Activated CD8-positive, alpha-beta memory T cell treated with anti-CD3 and anti-CD28 coated beads, Interleukin-2, amount 50 U/mL, for 4 hours (primary cell): ENCODE results near the gene LRMDA.

ENCODE experiments used
- DNase-seq: peaks from one replicate; pipeline ENCODE4 v3.0.0-alpha.2; 2020

Gene LRMDA

DNA sequence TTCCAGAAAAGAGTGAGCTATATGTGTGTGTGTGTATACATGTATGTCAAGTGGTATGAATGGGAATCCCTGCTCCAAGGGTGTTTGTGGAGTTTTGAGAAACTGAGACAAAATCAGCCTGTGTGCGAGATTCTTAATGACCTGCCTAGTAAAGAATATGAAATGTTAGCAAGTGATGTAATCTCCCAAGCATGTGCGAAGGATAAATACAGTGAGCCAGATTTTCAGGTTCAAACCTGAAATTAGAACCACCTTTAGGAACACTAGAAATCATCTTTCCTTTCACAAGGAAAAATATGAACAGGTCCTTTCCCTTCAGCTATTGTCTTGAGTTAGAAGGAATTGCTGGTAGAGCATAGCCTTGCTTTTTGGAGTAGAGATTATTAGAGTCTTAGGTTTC lies 457.6 kb downstream of the LRMDA start:
- no peak for DNase-seq

DNA sequence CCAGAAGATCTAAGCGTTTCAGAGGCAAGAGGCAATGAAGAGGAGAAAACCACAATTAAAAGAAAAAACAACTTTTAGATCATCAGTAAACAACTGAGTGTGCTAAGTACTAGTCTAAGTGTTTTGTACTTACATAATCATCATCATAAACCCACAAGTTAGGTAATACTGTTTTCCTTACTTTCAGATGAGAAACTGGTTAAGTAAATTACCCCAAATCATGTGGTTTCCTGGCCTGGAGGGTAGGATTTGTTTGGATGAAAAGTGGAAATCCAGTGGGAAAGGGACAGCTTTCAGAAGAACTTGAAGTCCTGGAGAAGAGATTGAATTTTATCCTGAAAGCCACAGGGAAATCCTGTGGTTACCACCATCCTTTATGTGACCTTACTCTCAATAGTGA lies 463.3 kb downstream of the LRMDA start:
- no peak for DNase-seq

DNA sequence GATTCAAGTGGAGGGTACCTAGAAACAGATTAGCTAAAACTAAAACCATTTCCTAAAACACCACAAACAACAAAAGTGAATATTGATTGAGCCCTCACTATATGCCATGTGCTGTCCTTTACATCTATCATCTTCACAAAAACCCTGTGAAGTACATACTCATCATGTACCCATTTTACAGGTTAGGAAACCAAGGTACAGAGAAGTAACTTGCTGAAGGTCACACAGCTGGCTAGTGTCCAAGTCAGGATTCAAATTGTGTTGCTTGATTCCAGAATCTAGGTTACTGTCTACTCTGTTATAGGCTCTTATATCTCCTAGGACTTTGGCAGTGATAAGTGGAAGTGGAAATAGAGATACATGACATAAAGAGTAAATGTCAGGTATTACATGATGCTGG lies 463.8 kb downstream of the LRMDA start:
- no peak for DNase-seq

DNA sequence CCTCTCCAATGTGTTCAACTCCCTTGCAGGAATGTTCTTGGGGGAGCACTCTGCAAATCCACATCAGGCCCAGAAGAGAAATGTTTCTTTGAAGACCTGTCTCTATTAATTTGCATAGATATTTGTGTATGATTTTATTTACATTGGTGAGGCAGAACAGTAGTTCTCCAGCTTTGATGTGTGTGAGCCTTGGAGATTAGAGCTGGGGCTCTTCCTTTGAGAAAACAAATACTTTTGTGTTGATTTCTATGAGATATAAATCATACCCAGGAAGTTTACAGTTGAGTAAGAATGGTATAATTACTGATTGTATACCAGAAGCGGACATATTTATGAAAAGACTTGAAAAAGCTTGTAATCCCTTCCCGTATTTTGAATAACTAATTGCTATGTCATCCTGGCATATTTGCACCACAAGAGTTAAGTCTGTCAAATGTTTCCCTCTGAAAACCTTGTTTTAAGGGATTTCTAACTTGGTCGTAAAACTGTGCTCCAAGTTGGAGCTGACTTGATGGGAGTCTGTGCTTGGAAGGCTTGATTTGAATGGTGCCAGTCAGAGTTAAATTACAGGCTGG lies 468.5 kb downstream of the LRMDA start:
- no peak for DNase-seq

DNA sequence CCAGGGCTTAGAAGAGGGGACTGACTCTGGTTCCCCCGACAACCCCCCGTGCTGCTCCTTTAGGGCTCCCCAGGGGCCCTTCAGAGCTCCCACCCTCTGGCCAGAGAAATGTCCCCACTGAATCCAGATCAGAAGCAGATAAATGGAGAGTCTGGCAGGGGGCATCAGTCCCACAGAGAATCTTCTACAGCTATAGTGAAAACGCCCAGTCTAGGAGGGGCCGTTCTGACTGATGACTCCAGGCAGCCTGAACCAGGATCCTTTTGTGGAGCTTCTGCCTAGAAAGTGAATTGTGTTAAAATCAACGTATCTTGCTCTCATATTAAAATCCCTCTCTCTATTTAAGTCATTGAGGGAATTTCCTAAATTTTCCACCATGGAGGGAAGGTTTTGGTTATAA lies 471.4 kb downstream of the LRMDA start:
- no peak for DNase-seq

DNA sequence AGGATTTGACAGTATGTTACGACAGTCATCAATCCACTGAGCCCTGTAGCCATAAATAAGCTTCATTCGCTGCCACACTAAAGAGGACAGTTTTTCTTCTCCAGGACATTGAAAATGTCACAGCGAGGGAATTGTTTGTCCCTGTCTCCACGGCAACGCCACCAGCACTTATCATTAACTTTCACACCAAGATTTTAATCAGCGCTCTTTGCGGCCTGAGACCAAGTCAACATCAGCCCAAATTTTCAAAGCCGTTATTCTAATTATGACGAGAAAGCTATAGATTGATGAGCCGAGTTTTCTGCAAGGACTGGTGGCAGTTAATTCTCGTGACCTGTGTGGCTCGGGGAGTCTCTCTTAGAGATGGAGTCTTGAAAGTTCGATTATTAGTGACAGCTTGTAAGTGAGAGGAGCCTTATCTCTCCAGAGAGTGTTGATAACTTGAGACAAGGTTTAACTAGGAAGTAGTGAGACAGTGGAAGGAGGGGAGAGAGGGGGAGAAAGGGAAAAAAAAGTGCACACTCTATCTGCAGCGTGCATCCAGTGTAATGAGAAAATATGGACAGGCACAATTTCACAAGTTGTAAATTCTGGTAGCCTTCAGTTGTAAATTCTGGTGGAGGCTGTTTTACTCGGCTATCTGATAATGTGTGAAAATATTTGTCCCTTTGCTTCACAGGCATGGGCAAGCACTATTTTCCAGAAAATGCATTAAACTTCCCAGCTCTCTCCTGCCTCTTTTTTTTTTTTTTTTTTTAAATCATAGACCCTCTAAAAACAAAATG lies 473.3 kb downstream of the LRMDA start:
- no peak for DNase-seq

DNA sequence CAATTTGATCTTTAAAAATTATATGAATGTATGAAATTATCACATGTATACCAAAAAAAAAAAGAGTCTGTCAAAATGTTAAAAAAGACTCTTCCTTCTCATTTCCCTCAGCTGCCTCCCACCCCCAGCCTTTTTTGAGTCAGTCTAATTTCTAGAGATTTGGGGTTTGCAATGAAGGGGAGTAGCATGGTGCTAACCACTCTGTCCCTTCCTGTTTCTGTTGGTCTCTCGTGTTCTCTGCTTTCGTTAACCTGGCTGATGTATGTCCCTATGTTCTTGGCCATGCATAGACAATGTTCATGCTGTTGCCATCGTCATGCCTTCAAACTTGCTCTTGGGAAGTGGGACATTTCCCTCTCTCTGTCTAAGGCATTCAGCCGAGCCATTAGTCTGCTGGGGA lies 474.1 kb downstream of the LRMDA start:
- DNase-seq: no peak

DNA sequence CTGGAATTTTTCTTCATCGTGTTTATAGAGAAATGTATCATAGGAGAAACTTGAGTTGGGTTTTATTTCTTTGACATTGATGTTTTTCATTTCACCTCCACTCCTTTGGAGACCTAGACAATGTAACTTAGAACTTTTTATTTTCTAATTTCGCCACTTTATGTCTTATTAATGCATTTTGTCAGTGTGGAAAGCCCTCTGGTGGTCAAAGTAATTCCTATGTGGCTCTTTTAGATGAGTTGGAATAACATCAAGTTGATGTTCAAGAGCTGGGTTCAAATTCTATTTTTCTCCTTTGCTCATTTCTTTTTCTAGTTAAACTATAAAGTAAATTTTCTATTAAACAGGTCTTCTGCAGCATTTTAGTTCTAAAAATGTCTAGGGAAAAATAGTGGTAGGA lies 478.6 kb downstream of the LRMDA start:
- no peak for DNase-seq

DNA sequence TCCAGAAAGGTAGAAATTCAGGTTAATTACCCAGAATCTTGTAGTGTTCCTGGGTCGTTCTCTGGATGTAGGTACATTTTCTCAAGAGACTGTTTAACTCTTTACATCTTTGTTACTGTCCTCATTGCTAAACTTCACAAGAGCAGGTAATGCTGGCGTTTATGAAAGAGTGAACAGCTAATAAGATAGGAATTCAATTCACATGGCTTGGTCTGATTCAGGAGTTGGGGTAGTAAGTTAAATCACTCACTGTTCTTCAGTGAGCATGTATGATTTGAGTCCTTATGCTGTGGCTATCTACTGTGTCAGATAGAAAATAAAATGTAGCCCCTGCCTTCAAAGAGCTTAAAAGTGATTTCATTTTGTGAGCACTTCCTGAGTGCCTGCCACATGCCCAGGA lies 480.0 kb downstream of the LRMDA start:
- DNase-seq: no peak

DNA sequence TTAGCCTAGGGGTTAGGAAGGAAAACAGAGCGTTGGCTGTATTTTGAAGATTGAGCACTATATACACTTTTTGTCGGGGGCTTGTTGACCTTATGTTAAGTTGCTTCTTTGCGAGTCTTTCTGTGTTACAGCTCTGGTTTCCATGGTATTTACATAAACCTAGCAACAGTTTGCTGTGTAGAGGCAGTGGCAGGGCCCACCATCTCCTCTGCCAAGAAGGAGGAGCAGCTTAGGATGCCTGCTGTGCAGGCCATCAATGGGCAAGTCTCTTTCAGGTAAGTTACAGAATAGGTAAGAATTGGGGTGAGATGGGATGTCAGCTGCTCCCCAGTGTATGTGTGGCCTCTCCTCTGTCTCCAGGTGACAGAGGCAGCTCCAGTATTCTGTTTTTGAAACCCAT lies 485.5 kb downstream of the LRMDA start:
- no peak for DNase-seq

DNA sequence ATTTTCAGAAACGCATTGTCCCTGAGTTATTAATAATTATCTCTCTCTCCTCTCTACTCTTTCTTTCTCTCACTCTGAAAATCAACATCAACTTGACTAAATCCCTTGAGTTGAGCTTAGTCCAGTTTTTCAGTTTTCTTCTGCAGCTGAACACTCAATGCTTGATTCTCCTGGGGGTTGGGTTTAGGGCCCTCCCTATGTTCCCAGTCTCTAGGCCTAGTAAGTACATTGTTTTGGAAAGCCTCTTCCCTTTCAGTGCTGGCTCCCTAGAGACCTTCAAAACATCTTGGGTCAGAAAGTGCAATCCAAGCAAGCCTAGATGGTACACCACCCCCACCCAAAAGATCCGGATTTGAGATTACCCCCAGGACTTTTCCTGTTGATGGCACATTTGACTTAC lies 488.5 kb downstream of the LRMDA start:
- no peak for DNase-seq

DNA sequence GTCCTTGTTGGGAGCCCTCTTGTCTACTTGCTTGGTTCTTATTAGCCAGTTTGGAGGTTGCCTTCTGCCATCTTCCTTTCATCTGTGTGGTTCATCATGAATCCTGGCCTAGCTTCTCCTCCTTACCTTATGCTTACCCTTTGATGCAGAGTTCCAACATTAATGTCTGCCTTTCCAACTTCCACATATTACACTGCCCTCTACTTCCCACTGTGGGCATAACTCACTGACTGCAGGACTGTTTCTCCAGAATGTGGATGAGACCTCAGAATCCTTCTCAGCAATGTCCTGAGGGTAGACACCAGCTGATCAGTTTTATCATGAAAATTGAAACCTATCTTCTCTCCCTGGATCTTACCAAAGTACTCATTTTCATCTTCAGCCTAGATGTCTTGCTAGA lies 491.0 kb downstream of the LRMDA start:
- no peak for DNase-seq

DNA sequence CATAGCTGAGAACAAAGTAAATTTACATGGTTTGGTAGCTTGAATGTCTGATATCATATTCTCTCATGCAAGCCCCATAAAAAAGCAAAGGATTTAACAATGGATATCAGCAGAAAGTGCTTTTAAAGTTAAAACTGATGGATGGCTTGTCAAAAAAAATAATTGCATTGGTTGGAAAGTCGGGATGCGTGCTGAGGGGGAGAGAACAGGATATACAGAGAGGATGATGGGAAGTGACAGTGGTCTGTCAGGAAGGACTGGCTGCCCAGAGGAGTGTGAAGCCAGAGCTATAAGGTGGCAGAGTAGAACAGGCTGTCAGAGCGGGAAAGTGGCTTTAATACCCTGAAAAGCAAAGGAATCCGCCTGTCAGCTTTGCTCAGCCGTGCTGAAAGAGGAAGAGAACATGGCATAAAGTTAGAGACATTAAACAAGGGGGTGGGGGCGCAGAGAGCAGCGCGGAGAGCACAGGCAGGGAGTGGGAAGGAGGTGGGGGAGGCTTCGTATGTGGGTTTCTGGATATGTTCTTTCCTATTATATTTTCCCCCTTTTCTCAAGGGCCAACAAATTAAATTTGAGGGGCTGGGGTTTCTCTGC lies 493.0 kb downstream of the LRMDA start:
- no peak for DNase-seq

DNA sequence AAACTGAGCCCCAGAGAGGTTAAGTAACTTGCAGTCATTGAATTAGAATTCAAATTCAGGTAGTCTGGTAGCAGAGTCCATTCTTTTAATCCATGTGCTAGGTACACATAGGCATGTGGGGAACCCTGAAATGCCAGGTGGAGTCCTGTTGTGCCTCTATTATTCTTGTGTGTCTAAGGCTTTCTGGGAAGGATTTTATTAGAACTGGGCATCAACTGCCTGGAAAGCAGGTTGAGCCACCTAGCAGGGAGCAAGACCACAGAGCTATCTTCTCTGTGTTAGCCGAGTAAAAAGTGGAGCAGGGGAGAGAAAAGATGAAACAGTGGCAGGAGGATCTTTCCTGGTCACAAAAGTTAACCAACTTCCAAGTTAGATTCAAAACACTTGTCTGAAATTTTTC lies 494.6 kb downstream of the LRMDA start:
- no peak for DNase-seq

DNA sequence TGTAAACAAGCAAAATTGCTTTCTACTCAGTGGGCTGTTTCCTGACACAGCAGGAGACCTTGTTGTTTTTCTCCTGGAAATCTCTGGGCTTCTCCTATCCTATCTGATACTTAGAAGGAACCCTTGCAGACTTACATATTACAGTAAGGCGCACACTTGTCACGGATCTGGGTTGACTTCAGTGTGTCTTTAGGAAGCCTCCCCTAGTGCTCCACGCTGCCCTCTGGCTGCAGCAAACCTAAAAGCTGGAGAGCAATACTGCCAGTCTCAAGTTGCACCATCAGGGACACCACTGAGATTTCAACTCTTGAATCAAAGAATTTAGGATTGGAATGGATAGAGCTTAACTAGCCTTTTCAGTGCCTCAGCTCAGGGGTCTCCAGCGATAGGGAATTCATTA lies 495.3 kb downstream of the LRMDA start:
- DNase-seq: no peak

DNA sequence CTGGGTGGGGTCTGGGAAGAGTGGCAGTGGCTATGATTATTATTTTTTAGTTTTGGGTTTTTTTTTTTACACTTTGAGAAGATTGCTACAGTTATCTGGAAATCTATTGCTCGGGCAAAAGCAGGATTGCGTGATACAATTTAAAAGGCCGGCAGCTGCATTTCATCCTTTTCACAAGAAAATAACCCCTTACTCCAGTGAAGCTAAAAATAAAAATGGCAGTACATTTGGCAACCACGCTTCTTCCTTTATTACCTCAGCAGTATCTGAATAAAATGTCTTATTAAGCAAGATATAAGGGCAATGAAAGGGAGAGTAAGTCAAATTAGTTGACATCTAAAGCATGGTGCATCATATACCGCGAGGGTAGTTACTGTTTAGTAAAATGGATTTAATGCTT lies 496.8 kb downstream of the LRMDA start:
- DNase-seq: no peak

DNA sequence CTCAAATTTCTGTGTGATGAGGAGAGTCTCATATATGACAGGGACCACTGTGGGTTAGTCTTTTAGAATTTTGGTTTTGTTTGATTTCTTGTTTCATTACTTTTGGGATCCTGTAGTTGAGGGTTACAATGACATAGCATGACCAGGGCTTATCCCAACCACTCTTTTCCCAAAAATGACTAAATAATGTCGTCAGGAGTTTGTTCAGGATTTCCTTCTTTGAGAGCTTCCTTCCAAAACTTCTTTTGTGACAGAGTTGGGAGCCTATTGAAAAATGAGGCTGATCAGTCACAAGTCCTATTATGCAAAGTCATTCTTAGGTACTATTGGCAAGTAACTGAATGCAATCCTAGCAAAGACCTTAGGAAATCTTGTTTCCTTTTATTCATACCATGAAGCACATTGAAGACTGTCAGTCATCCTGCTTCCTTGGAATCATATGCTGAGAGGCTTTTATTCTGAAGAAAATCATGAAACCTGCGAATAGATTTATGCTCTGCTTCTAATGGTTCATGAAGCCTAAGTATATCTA lies 498.3 kb downstream of the LRMDA start:
- DNase-seq: no peak

DNA sequence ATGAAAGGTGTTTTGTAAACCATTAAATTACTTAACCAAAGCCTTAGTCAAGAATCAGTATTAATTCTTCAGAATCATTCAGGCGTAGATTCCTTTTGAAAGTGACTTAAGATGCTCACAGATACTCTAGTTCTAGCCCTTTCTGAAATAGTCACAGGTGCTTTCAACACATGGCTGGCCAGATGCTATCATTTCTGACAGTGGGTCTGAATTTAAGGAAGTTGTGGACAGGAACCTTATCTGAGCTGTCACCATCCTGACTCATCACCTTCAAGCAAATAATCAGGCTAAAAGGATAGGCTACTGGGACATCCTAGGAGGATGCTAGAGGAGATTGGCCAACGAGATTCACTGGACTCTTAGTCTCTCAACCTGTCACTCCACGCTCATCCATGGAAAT lies 501.5 kb downstream of the LRMDA start:
- DNase-seq: no peak

DNA sequence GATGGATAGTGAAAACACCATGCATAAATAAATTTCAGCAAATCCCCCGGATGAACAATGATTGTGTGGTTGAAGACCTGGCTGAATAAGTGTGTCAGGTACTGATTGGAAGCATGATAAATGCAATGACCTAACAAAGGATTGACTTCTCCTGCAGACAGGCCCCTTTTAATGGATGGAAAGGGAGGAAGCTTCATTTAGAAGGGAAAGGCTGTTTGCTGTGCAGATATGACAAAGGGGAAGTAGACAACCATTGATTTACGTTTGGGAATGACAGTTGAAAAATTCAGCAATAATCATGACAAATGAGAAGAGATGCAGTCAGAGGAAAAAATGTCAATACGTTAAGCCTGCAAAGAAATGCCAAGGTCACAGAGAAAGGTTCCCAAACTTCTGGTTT lies 503.8 kb downstream of the LRMDA start:
- DNase-seq: no peak

DNA sequence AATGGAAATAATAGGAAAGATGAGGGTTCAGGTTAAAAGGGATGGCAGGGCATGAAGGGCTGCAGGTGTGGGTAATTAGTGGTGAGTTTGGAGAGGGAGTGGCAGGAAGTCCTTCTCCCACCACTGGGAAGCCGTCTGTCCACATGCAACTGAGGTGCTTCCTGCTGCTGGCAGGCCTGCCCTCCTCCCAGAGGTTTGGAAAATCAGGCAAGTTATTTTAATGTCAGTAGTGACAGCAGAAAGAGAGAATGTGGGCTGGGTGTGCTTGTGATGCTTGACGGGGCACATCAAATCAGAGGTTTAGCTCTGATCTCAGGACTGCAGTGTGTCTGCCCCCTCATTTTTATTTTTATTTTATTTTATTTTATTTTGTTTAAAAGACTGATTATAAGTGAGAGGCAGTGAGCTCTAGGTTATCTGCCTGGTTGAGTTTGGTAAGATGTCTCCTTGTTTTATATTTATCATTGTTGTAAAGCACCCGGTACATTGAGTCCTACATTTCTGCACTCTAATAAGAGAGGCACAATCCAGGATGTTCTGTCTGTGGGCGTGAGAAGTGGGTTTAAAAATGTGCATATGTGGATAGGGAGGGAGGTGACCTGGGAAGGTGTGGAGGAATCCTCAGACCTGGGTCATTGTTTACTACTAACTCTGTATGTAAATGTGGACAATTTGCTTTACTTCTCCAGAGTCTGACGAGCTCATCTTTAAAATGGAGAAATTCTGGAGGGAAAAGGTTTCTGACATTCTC lies 504.4 kb downstream of the LRMDA start:
- no peak for DNase-seq

DNA sequence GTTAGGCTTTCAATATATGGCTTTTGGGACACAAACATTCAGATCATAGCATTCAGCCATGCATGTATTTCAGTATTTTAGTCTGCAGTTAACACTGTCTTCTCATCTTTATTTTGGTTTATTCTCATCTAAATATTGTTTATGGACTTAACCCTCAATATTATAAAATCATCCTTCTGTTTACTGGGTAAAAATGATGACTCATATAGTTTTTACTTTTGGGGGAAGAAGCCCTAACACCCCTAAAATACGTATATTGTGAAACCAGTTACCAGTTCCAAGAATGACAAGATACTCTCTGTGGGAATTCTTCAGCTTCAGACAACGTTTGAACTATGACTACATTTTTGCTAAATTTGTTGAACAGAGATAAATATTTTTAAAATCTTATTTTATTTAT lies 505.4 kb downstream of the LRMDA start:
- no peak for DNase-seq

DNA sequence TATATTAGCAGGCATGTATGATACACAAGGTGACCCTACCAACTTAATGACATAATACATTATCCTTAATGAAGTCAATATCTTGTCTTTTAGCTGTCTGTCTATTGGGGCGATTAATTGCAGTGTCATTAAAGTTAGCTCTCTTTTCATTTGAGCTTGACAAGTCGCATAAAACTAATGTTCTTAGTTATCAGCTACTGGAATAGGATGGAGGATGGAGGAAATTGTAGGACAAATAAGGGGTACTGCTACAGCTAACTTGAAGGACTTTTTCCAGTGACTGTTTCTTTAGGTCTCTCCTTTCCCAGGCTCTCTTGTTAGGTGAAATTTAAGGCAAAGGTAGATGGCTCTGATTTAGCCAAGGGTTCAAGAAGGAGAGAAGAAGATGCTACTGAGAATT lies 506.4 kb downstream of the LRMDA start:
- DNase-seq: no peak

DNA sequence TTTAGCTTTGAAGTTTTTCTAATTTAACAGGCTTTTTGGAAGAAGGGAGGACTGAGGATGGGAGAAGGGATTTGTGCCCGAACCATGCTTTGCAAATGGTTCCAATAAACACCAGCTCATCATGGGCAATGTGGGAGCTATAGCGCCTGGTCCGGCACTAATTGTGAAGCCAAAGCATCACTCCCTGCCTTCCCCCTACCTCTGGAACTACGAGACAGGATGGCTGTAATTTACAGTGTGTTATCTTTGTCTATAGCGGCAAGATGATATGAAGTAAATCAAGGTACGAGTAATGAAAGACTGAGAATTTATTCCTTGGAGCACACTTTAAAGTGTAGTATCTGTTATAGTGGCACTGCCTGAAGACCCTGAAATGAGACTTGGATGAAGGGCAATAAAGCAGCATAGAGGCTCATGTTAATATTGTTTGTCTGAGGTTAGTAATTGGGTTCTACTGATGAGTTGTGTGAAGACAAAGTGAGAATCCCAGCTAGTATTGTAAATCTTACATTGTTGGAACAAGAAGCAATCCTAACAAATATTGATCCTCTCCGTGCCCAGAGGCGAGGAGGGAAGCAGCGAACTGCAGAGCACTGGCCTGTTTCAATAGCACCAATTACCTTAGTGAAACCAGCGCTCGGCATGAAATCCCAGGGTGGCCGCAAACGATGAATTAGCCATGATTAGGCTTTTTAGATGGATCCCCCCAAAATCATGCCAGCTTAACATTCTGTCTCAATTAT lies 507.1 kb downstream of the LRMDA start:
- DNase-seq: no peak
